Measurements from ENCODE around the gene NUDT1.
A peak's percentile ranks its signal among the peaks of the same experiment; 100 is the strongest.
"Not testable (repeated sequence)": the region's sequence is repeated elsewhere in the genome, so short reads cannot be mapped to it uniquely, and the experiment has no call there.

NUDT1 gene

GRCh38 chr7:2251381-2251780 is 9.4 kb downstream of the NUDT1 start:
- no peak for DNase-seq

- no peak for DNase-seq
Measured at GRCh38 chr7:2251841-2252771, 10.1 kb downstream of the NUDT1 start.

- no peak for DNase-seq
Measured at GRCh38 chr7:2253021-2253420, 11.0 kb downstream of the NUDT1 start.

- DNase-seq = no peak
Measured at GRCh38 chr7:2253525-2254244, 11.7 kb downstream of the NUDT1 start.

- DNase-seq = no peak
Measured at GRCh38 chr7:2254429-2255144, 12.6 kb downstream of the NUDT1 start.

- no peak for DNase-seq
Measured at GRCh38 chr7:2255145-2256139, 13.4 kb downstream of the NUDT1 start.

- no peak for DNase-seq
Measured at GRCh38 chr7:2256306-2257045, 14.4 kb downstream of the NUDT1 start.

- no peak for DNase-seq
Measured at GRCh38 chr7:2257046-2257551, 15.1 kb downstream of the NUDT1 start.

GRCh38 chr7:2257651-2258050 is 15.6 kb downstream of the NUDT1 start:
- no peak for DNase-seq

- no peak for DNase-seq
Measured at GRCh38 chr7:2258661-2259365, 16.8 kb downstream of the NUDT1 start.

GRCh38 chr7:2259480-2259879 is 17.5 kb downstream of the NUDT1 start:
- no peak for DNase-seq

- peak; percentile 30 to 80 (median 60) for DNase-seq
Measured at GRCh38 chr7:2260820-2261219, 18.8 kb downstream of the NUDT1 start.

- no peak for DNase-seq
Measured at GRCh38 chr7:2261611-2262010, 19.6 kb downstream of the NUDT1 start.

GRCh38 chr7:2263176-2263575 is 21.1 kb downstream of the NUDT1 start:
- DNase-seq = no peak

- DNase-seq = no peak
Measured at GRCh38 chr7:2264158-2264557, 22.1 kb downstream of the NUDT1 start.

GRCh38 chr7:2266911-2267310 is 24.9 kb downstream of the NUDT1 start:
- no peak for DNase-seq

- DNase-seq = not testable (repeated sequence)
Measured at GRCh38 chr7:2269089-2269990, 27.3 kb downstream of the NUDT1 start.

GRCh38 chr7:2269991-2270460 is 28.0 kb downstream of the NUDT1 start:
- DNase-seq = no peak

- DNase-seq = no peak
Measured at GRCh38 chr7:2270495-2270894, 28.5 kb downstream of the NUDT1 start.

All from NCI-H1417 (cell line).